ENCODE results near the gene PHLPP1.

Gene PHLPP1

GRCh38 chr18:62744076-62744968 lies 29.0 kb downstream of the PHLPP1 start:
- Mint-ChIP-seq H3K4me1 (peaks cover 48% of the 10 kb centered on the region), H3K9me3 (peaks cover 5% of the 10 kb centered on the region), H3K4me3 (no peak overlapping the region), H3K27ac (peak overlapping the region; percentile 33), H3K27me3 (ENCODE audit: low read depth, poor library complexity) (no peaks in the 10 kb centered on the region), H3K36me3 (ENCODE audit: low read depth) (peaks cover 12% of the 10 kb centered on the region)
- DNase-seq: no peak
- TF ChIP-seq, protein P1, sequence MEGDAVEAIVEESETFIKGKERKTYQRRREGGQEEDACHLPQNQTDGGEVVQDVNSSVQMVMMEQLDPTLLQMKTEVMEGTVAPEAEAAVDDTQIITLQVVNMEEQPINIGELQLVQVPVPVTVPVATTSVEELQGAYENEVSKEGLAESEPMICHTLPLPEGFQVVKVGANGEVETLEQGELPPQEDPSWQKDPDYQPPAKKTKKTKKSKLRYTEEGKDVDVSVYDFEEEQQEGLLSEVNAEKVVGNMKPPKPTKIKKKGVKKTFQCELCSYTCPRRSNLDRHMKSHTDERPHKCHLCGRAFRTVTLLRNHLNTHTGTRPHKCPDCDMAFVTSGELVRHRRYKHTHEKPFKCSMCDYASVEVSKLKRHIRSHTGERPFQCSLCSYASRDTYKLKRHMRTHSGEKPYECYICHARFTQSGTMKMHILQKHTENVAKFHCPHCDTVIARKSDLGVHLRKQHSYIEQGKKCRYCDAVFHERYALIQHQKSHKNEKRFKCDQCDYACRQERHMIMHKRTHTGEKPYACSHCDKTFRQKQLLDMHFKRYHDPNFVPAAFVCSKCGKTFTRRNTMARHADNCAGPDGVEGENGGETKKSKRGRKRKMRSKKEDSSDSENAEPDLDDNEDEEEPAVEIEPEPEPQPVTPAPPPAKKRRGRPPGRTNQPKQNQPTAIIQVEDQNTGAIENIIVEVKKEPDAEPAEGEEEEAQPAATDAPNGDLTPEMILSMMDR (IDR thresholded peaks at IDR 0.05): no peak

DNA sequence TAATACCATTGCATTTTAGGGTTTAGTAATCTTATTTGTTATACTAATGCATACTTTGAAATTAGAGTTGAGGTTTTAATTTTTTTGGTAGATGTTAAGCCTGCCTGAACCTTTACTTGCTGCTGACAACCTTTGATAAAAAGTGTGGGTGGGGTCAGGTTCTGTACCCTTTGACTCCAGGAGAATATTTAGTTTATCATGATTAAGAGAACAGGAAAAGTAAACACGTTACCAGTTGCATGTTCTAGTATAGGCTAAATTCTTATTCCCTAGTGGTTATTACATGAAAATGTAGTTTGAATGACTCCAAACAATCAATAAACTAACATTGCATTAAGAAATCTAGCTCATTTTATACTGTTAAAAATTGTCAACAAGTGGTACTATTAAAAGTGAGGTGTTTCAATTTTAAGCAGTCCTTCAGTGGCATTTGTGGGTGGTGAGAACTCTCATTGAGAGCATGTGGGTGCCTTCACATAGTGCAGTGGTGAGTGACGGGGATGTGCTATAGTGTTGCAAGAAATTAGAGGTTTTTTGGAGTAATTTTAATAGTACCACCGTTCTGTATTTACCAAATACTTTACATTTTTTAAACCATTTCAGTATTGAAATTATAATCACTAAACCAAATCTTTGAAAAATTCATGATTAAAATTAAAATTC lies 29.9 kb downstream of the PHLPP1 start:
- no peak overlapping the region for H3K4me3 Mint-ChIP-seq
- no peaks in the 10 kb centered on the region for H3K27me3 Mint-ChIP-seq (ENCODE audit: low read depth, poor library complexity)
- DNase-seq: no peak

GRCh38 chr18:62749389-62749788 lies 34.0 kb downstream of the PHLPP1 start:
- no peak overlapping the region for H3K27ac Mint-ChIP-seq
- no peak for DNase-seq
- H3K9me3 Mint-ChIP-seq: peaks cover 7% of the 10 kb centered on the region
- peaks cover 16% of the 10 kb centered on the region for H3K36me3 Mint-ChIP-seq (ENCODE audit: low read depth)
- H3K27me3 Mint-ChIP-seq (ENCODE audit: low read depth, poor library complexity): no peaks in the 10 kb centered on the region
- H3K4me1 Mint-ChIP-seq: peaks cover 60% of the 10 kb centered on the region
- H3K4me3 Mint-ChIP-seq: no peak overlapping the region
- TF ChIP-seq, protein P1 (IDR thresholded peaks at IDR 0.05): no peak

More for the DNA sequence above, 29.9 kb downstream of the PHLPP1 start:
- Mint-ChIP-seq H3K9me3 (peaks cover 7% of the 10 kb centered on the region), H3K4me1 (peaks cover 45% of the 10 kb centered on the region), H3K27ac (no peak overlapping the region), H3K36me3 (ENCODE audit: low read depth) (peaks cover 14% of the 10 kb centered on the region)
- TF ChIP-seq, protein P1 (IDR thresholded peaks at IDR 0.05): no peak

- Mint-ChIP-seq H3K9me3 (peaks cover 14% of the 10 kb centered on the region), H3K27ac (peak overlapping the region; percentile 94), H3K4me3 (peak overlapping the region; percentile 48), H3K27me3 (ENCODE audit: low read depth, poor library complexity) (no peaks in the 10 kb centered on the region), H3K36me3 (ENCODE audit: low read depth) (peaks cover 32% of the 10 kb centered on the region), H3K4me1 (peaks cover 51% of the 10 kb centered on the region)
- TF ChIP-seq, protein P1 (IDR thresholded peaks at IDR 0.05): no peak
- no peak for DNase-seq
These were observed 36.0 kb downstream of the PHLPP1 start for GRCh38 chr18:62751341-62751821.

GRCh38 chr18:62751977-62752376 lies 36.6 kb downstream of the PHLPP1 start:
- H3K27me3 Mint-ChIP-seq (ENCODE audit: low read depth, poor library complexity): no peaks in the 10 kb centered on the region
- H3K4me3 Mint-ChIP-seq: no peak overlapping the region
- TF ChIP-seq, protein P1 (IDR thresholded peaks at IDR 0.05): no peak
- DNase-seq: no peak
- peak overlapping the region; percentile 94 for H3K27ac Mint-ChIP-seq
- H3K4me1 Mint-ChIP-seq: peaks cover 54% of the 10 kb centered on the region
- peaks cover 14% of the 10 kb centered on the region for H3K9me3 Mint-ChIP-seq
- peaks cover 32% of the 10 kb centered on the region for H3K36me3 Mint-ChIP-seq (ENCODE audit: low read depth)

Data from nephron progenitor cell (in vitro differentiated cells).